ENCODE results near the gene PAK4.

Gene PAK4

DNA sequence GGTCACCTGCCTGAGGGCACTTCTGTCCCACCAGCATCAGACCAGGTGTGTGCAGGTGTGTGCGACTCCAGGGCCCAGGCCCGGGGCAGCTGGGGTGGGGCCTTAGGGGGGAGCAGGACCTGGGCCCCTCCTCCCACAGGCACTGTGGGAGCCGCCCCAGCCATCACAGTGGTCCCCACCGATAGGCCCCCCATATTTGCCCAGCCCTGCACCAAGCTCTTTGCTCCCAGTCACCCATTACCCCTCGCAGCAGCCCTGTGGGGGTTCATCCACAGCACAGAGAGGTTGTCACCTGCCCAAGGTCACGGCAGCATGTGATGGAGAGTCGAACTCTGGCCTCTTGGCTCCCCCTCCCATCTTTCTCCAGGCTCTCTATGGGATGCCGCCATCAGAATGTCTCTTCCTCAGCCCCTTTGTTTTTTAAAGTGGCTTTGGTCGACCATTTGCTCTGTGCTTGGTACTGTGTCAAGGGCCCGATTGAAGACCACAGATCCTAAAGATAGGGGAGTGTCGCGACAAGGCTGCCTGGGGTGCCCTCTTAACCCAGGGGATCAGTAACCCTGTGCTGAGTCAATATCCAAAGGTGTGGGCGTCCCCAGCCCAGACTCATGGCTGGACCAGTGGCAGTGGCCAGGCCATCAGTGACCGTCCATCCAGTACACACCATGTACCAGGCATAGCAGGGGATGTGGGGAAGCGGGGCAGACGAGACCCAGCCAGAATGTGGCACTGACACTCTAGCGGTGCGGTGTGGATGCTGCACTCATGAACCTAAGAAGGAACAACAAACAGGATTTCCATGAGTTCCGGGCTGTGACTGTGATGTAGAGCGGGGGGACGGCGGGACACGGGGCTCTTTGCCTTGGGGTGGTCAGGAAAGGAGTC, 42.9 kb downstream of the PAK4 start:
- H3K4me1 ChIP-seq (ENCODE audit: control insufficient read depth, insufficient read depth, low read length): peaks cover 11% of the 10 kb centered on the region
- peaks cover 5 to 12% of the 10 kb centered on the region in 2 donors for H3K36me3 ChIP-seq (ENCODE audit: control insufficient read depth in 2 of 2, insufficient read depth in 2 of 2, low read length in 2 of 2)
- H3K4me3 ChIP-seq (ENCODE audit: low read length in 2 of 2): no peak overlapping the region
- H3K27me3 ChIP-seq (ENCODE audit: control insufficient read depth in 1 of 2, insufficient read depth in 2 of 2, low read length in 2 of 2): no peaks in the 10 kb centered on the region
- H3K9ac ChIP-seq (ENCODE audit: low read length in 2 of 2): no peak overlapping the region
- H3K27ac ChIP-seq (ENCODE audit: low read length): no peak overlapping the region
- H3K9me3 ChIP-seq (ENCODE audit: control insufficient read depth in 2 of 2, low read length in 2 of 2): no peaks in the 10 kb centered on the region

DNA sequence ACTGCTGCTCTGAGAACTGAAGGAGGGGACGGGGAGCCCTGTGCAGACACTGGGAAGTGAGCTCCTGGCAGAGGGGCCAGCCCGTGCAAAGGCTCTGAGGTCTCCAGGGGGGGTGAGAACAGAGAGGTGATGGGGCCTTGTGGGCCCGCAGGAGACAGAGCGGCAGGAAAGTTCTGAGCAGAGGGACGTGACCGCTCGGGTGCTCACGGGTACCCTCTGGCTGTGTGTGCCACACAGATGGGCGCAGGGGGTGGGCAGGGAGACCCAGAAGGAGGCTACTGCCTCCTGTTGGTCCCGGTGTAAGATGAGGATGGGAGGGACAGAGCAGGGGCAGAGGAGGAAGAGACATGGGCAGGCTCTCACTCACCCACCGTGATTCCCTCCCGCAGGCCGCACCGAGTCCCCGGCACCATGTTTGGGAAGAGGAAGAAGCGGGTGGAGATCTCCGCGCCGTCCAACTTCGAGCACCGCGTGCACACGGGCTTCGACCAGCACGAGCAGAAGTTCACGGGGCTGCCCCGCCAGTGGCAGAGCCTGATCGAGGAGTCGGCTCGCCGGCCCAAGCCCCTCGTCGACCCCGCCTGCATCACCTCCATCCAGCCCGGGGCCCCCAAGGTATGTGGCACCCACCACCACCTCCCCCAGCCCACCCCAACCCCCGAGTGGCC, 43.7 kb downstream of the PAK4 start:
- Histone ChIP-seq H3K4me1 (ENCODE audit: control insufficient read depth, insufficient read depth, low read length) (peaks cover 11% of the 10 kb centered on the region), H3K27me3 (ENCODE audit: control insufficient read depth in 1 of 2, insufficient read depth in 2 of 2, low read length in 2 of 2) (no peaks in the 10 kb centered on the region), H3K36me3 (ENCODE audit: control insufficient read depth in 2 of 2, insufficient read depth in 2 of 2, low read length in 2 of 2) (peaks cover 5 to 12% of the 10 kb centered on the region in 2 donors), H3K4me3 (ENCODE audit: low read length in 2 of 2) (no peak overlapping the region), H3K27ac (ENCODE audit: low read length) (no peak overlapping the region), H3K9me3 (ENCODE audit: control insufficient read depth in 2 of 2, low read length in 2 of 2) (no peaks in the 10 kb centered on the region), H3K9ac (ENCODE audit: low read length in 2 of 2) (no peak overlapping the region)

DNA sequence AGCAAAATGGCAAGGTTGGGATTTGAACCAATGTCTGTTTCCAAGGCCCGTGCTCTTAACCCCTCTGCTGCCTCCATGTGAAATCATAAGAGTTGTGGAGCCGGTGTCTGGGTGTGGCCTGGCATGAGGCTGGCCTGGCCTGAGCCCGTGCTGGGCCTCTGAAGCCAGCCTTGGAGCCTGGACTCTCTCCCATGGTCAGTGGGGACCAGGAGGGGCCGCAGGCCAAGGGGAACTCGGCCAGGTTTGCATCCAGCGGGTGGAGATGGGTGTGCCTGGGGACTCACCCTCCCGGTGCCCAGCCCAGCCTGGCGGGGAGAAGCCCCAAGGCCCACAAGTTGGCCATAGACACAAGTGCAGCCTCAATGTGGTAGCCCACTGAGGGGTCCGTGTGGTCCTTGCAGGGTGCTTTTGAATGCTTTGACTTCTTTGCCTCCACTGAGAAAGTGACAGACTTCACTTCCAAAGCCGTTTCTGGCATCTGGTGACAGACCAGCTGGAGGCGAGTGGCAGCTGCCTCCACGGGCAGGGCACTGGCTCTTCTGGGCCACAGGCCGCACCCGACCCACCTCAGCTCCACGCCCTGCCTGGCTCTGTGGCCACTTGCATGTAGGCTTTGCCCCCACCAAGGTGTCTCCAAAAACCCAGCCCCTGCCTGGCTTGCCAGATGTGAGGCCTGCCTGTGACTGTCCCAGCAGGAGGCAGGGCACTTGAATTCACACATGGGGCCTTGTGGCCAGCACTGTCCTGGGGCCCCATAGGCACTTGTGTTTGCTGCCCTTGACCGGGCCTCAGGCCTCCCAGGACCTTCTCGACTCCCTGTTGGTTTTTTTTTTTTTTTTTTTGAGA, 45.0 kb downstream of the PAK4 start:
- H3K36me3 ChIP-seq (ENCODE audit: control insufficient read depth in 2 of 2, insufficient read depth in 2 of 2, low read length in 2 of 2): peaks cover 5 to 15% of the 10 kb centered on the region in 2 donors
- H3K9me3 ChIP-seq (ENCODE audit: control insufficient read depth in 2 of 2, low read length in 2 of 2): no peaks in the 10 kb centered on the region
- H3K4me1 ChIP-seq (ENCODE audit: control insufficient read depth, insufficient read depth, low read length): peaks cover 10% of the 10 kb centered on the region
- H3K9ac ChIP-seq (ENCODE audit: low read length in 2 of 2): no peak overlapping the region
- H3K27ac ChIP-seq (ENCODE audit: low read length): no peak overlapping the region
- no peaks in the 10 kb centered on the region for H3K27me3 ChIP-seq (ENCODE audit: control insufficient read depth in 1 of 2, insufficient read depth in 2 of 2, low read length in 2 of 2)
- no peak overlapping the region for H3K4me3 ChIP-seq (ENCODE audit: low read length in 2 of 2)

DNA sequence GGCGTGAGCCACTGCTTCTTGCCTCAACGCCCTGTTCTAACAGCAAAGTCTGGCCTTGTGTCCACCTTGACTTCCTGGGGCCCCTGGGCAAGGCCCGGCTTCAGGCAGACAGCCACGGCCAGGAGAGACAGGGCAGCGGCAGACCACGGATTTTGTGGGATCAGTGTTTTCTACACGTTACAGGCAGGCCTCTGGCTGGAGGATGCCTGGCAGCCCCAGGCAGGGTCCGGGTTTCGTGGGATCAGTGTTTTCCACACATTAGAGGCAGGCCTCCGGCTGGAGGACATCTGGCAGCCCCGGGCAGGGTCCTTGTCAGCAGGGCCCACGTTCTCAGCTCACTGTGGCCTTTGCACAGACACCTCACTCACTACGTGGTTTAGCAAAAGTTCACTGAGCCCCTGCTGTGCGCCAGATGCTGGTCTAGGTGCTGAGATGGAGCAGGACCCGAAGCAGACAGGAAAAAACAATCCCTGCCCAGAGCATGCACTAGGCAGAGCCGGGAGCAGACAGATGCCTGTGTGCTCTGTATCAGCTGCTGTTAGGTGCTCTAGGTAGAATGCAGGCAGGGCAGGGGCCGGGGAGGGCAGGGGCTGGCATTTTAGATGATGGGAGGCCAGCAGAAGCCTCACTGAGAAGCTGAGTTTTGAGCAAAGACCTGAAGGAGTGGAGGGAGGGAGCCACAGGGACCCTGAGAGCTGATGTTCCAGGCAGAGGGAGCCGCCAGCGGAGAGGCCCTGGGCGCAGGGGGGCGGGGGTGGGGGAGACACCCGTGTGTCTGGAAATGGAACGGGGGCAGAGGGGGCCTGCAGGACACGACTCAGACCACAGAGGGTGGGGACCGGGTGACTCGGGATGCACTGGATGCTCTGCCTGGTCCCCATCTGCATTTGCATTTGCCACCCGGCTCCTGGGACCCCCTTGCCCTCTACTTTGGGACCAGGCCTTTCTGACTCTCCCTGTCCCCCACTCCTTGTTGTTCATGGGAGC, 46.2 kb downstream of the PAK4 start:
- Histone ChIP-seq H3K36me3 (ENCODE audit: control insufficient read depth in 2 of 2, insufficient read depth in 2 of 2, low read length in 2 of 2) (peaks cover 5 to 19% of the 10 kb centered on the region in 2 donors), H3K27ac (ENCODE audit: low read length) (no peak overlapping the region), H3K9me3 (ENCODE audit: control insufficient read depth in 2 of 2, low read length in 2 of 2) (no peaks in the 10 kb centered on the region), H3K9ac (ENCODE audit: low read length in 2 of 2) (no peak overlapping the region), H3K4me3 (ENCODE audit: low read length in 2 of 2) (no peak overlapping the region), H3K4me1 (ENCODE audit: control insufficient read depth, insufficient read depth, low read length) (peaks cover 3% of the 10 kb centered on the region), H3K27me3 (ENCODE audit: control insufficient read depth in 1 of 2, insufficient read depth in 2 of 2, low read length in 2 of 2) (no peaks in the 10 kb centered on the region)

DNA sequence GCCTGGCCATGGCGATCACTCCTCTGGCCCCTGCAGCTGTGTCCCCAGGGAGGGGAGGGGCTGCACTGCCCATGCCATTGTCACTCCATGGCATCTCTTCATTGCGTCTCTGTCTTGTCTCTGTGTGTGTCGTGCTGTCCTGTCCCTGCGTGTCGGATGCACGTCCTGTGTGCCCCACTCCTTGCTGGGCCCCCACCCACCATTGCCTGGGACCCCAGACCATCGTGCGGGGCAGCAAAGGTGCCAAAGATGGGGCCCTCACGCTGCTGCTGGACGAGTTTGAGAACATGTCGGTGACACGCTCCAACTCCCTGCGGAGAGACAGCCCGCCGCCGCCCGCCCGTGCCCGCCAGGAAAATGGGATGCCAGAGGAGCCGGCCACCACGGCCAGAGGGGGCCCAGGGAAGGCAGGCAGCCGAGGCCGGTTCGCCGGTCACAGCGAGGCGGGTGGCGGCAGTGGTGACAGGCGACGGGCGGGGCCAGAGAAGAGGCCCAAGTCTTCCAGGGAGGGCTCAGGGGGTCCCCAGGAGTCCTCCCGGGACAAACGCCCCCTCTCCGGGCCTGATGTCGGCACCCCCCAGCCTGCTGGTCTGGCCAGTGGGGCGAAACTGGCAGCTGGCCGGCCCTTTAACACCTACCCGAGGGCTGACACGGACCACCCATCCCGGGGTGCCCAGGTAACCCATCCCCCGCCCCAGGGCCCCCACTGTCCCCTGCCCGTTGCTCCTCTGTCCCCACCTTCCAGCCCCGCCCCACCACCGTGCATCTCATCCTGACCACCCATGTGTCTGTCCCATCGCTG, 47.3 kb downstream of the PAK4 start:
- Histone ChIP-seq H3K9me3 (ENCODE audit: control insufficient read depth in 2 of 2, low read length in 2 of 2) (no peaks in the 10 kb centered on the region), H3K27ac (ENCODE audit: low read length) (no peak overlapping the region), H3K4me1 (ENCODE audit: control insufficient read depth, insufficient read depth, low read length) (no peaks in the 10 kb centered on the region), H3K36me3 (ENCODE audit: control insufficient read depth in 2 of 2, insufficient read depth in 2 of 2, low read length in 2 of 2) (peaks cover 13 to 20% of the 10 kb centered on the region in 2 donors), H3K9ac (ENCODE audit: low read length in 2 of 2) (no peak overlapping the region), H3K4me3 (ENCODE audit: low read length in 2 of 2) (no peak overlapping the region), H3K27me3 (ENCODE audit: control insufficient read depth in 1 of 2, insufficient read depth in 2 of 2, low read length in 2 of 2) (no peaks in the 10 kb centered on the region)

DNA sequence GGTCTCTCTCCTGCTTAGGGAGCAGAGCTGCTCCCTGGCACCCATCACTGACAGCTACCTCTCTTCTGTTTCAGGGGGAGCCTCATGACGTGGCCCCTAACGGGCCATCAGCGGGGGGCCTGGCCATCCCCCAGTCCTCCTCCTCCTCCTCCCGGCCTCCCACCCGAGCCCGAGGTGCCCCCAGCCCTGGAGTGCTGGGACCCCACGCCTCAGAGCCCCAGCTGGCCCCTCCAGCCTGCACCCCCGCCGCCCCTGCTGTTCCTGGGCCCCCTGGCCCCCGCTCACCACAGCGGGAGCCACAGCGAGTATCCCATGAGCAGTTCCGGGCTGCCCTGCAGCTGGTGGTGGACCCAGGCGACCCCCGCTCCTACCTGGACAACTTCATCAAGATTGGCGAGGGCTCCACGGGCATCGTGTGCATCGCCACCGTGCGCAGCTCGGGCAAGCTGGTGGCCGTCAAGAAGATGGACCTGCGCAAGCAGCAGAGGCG, 48.0 kb downstream of the PAK4 start:
- no peak overlapping the region for H3K4me3 ChIP-seq (ENCODE audit: low read length in 2 of 2)
- H3K9me3 ChIP-seq (ENCODE audit: control insufficient read depth in 2 of 2, low read length in 2 of 2): no peaks in the 10 kb centered on the region
- no peaks in the 10 kb centered on the region for H3K4me1 ChIP-seq (ENCODE audit: control insufficient read depth, insufficient read depth, low read length)
- peaks cover 13 to 22% of the 10 kb centered on the region in 2 donors for H3K36me3 ChIP-seq (ENCODE audit: control insufficient read depth in 2 of 2, insufficient read depth in 2 of 2, low read length in 2 of 2)
- no peak overlapping the region for H3K9ac ChIP-seq (ENCODE audit: low read length in 2 of 2)
- H3K27me3 ChIP-seq (ENCODE audit: control insufficient read depth in 1 of 2, insufficient read depth in 2 of 2, low read length in 2 of 2): no peaks in the 10 kb centered on the region
- no peak overlapping the region for H3K27ac ChIP-seq (ENCODE audit: low read length)

DNA sequence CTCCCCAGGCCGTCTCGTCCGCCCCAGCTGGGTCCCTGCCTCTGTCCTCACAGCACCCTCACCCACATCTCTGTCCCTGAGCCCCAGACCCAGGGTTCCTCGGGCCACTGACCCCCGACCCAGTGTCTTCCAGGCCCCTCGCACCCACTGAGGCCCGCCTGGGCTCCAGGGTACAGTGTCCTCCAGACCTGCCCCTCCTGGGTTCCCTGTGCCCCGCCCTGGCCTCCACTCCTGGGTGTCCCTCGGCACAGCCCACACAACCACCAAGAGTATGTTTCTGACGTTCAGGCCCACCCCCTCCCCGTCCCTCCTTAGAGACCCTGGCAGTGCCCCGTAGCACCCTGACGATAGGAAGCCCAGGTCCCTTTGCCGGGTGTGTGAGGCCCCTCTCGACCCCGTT, 48.6 kb downstream of the PAK4 start:
- H3K36me3 ChIP-seq (ENCODE audit: control insufficient read depth in 2 of 2, insufficient read depth in 2 of 2, low read length in 2 of 2): peaks cover 13 to 26% of the 10 kb centered on the region in 2 donors
- H3K9me3 ChIP-seq (ENCODE audit: control insufficient read depth in 2 of 2, low read length in 2 of 2): no peaks in the 10 kb centered on the region
- no peaks in the 10 kb centered on the region for H3K4me1 ChIP-seq (ENCODE audit: control insufficient read depth, insufficient read depth, low read length)
- H3K4me3 ChIP-seq (ENCODE audit: low read length in 2 of 2): no peak overlapping the region
- no peak overlapping the region for H3K27ac ChIP-seq (ENCODE audit: low read length)
- no peaks in the 10 kb centered on the region for H3K27me3 ChIP-seq (ENCODE audit: control insufficient read depth in 1 of 2, insufficient read depth in 2 of 2, low read length in 2 of 2)
- no peak overlapping the region for H3K9ac ChIP-seq (ENCODE audit: low read length in 2 of 2)

DNA sequence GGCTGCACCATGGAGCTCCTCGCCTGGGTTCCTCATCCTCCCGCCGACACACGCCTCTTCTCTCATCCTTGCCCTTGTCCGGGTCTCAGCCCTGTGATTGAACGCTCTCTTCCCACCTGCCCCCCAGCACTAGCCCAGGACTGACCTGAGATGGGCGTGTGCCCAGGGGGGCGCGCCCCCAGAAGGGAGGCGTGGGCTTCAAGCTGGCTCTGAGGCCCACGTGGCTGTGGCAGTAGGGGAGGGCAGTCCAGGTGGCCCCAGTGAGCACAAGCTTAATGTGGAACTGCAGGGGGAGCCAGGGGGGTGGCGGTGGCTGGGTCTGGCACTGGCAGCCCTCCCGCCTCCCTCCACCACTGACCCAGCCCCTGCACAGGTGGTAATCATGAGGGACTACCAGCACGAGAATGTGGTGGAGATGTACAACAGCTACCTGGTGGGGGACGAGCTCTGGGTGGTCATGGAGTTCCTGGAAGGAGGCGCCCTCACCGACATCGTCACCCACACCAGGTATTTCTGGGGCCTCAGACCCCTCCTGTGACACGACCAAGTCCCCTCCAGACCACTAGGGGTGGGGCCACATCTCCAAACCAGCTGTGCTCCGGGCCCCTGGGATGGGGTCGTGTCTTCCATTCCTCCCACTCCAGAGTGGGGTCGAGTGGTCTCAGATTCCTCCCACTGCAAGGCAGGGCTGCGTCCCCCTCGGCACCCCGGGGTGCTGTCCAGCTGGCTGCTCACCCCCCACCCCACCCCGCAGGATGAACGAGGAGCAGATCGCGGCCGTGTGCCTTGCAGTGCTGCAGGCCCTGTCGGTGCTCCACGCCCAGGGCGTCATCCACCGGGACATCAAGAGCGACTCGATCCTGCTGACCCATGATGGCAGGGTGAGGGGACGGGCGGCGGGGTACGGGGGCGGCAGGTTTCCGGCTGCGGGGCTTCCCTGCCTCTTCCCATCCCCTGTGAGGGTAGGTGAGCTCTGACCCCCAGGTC, 49.3 kb downstream of the PAK4 start:
- Histone ChIP-seq H3K9me3 (ENCODE audit: control insufficient read depth in 2 of 2, low read length in 2 of 2) (no peaks in the 10 kb centered on the region), H3K4me1 (ENCODE audit: control insufficient read depth, insufficient read depth, low read length) (no peaks in the 10 kb centered on the region), H3K27ac (ENCODE audit: low read length) (no peak overlapping the region), H3K36me3 (ENCODE audit: control insufficient read depth in 2 of 2, insufficient read depth in 2 of 2, low read length in 2 of 2) (peaks cover 13 to 26% of the 10 kb centered on the region in 2 donors), H3K27me3 (ENCODE audit: control insufficient read depth in 1 of 2, insufficient read depth in 2 of 2, low read length in 2 of 2) (no peaks in the 10 kb centered on the region), H3K4me3 (ENCODE audit: low read length in 2 of 2) (no peak overlapping the region), H3K9ac (ENCODE audit: low read length in 2 of 2) (no peak overlapping the region)

Data from stomach smooth muscle (tissue), 2 donors.